Neural cell (in vitro differentiated cells): ENCODE measurements around the gene SOX3. TPM values are rescaled to one million over a fixed set of nuclear protein-coding genes. Genes with fewer than 3 reads are reported as not detected.

ENCODE experiments used
- H2AFZ ChIP-seq: fragments of 200-600, 300-800 bp; sonication (generic), shearing (Covaris generic); 2 replicates; pipeline ENCODE4 v1.6.0; 2014; ENCODE audit warnings: low read depth, mild to moderate bottlenecking, antibody characterized with exemption, low read length, moderate library complexity
- H3F3A ChIP-seq: fragments of 200-600 bp; shearing (Covaris generic); 2 replicates; pipeline ENCODE4 v1.6.1; 2016; ENCODE audit warnings: mild to moderate bottlenecking, moderate library complexity, mixed read lengths, antibody characterized with exemption, low read length; ENCODE audit not compliant: insufficient read depth, poor library complexity, severe bottlenecking
- H3K27ac ChIP-seq: fragments of 200-600, 300-800 bp; sonication (generic), shearing (Covaris generic); 2 replicates; pipeline ENCODE4 v1.5.1; 2014; ENCODE audit warnings: mild to moderate bottlenecking, low read length, moderate library complexity
- H3K27me3 ChIP-seq: fragments of 300-800, 200-600 bp; sonication (generic), shearing (Covaris generic); 2 replicates; pipeline ENCODE4 v1.6.0; 2014; ENCODE audit warnings: mild to moderate bottlenecking, low read depth, low read length, moderate library complexity; ENCODE audit not compliant: insufficient read depth
- H3K36me3 ChIP-seq: fragments of 300-800, 200-600 bp; sonication (generic), shearing (Covaris generic); 2 replicates; pipeline ENCODE4 v1.5.1; 2014; ENCODE audit warnings: mild to moderate bottlenecking, antibody characterized with exemption, low read length, moderate library complexity; ENCODE audit not compliant: insufficient read depth
- H3K4me2 ChIP-seq: fragments of 300-800, 200-600 bp; sonication (generic), shearing (Covaris generic); 2 replicates; pipeline ENCODE4 v1.6.0; 2014; ENCODE audit warnings: mild to moderate bottlenecking, low read length
- H3K4me3 ChIP-seq: fragments of 300-800, 200-600 bp; sonication (generic), shearing (Covaris generic); 2 replicates; pipeline ENCODE4 v1.5.1; 2014; ENCODE audit warnings: mild to moderate bottlenecking, low read length, moderate library complexity
- H3K79me2 ChIP-seq: fragments of 200-600 bp; shearing (Covaris generic); replicated peaks from 2 replicates; pipeline ENCODE4 v1.6.0; 2014; ENCODE audit warnings: mild to moderate bottlenecking, low read length, moderate library complexity; ENCODE audit not compliant: insufficient read depth
- H3K9ac ChIP-seq: fragments of 300-800, 200-600 bp; sonication (generic), shearing (Covaris generic); 2 replicates; pipeline ENCODE4 v1.6.1; 2016; ENCODE audit warnings: mild to moderate bottlenecking, low read length, mixed read lengths
- H3K9me2 ChIP-seq: fragments of 200-600 bp; shearing (Covaris generic); 2 replicates; pipeline ENCODE4 v1.6.1; 2016; ENCODE audit warnings: mild to moderate bottlenecking, low read length, mixed read lengths; ENCODE audit not compliant: insufficient read depth
- H3K9me3 ChIP-seq: fragments of 200-600, 300-800 bp; sonication (generic), shearing (Covaris generic); 2 replicates; pipeline ENCODE4 v1.6.1; 2016; ENCODE audit warnings: mild to moderate bottlenecking, mixed run types, low read length, moderate library complexity, mixed read lengths
- H4K20me1 ChIP-seq: fragments of 200-600 bp; shearing (Covaris generic); 2 replicates; pipeline ENCODE4 v1.6.1; 2016; ENCODE audit warnings: mild to moderate bottlenecking, mixed run types; ENCODE audit not compliant: insufficient read depth
- EP300 ChIP-seq: fragments of 450-650 bp; conservative IDR thresholded peaks from 2 replicates; pipeline ENCODE4 v1.6.1; 2014; ENCODE audit warnings: antibody characterized with exemption, mild to moderate bottlenecking, moderate library complexity; ENCODE audit not compliant: poor library complexity, severe bottlenecking
- EZH2 ChIP-seq: fragments of 200-600, 300-800 bp; shearing (Covaris generic), sonication (generic); IDR thresholded peaks from 2 replicates; pipeline ENCODE4 v1.6.1; 2014; ENCODE audit warnings: antibody characterized with exemption, low read length, borderline replicate concordance, mild to moderate bottlenecking; ENCODE audit not compliant: insufficient read depth, poor library complexity, severe bottlenecking
- MXI1 ChIP-seq: fragments of 450-650 bp; conservative IDR thresholded peaks from 2 replicates; pipeline ENCODE4 v1.6.1; 2014; ENCODE audit warnings: antibody characterized with exemption, mild to moderate bottlenecking; ENCODE audit not compliant: poor library complexity, severe bottlenecking
- POLR2AphosphoS5 ChIP-seq: IDR thresholded peaks from 2 replicates; pipeline ENCODE4 v1.6.1; 2012
- RAD21 ChIP-seq: fragments of 450-650 bp; conservative IDR thresholded peaks from 2 replicates; pipeline ENCODE4 v1.6.1; 2014; ENCODE audit warnings: antibody characterized with exemption, mild to moderate bottlenecking, moderate library complexity
- SMC3 ChIP-seq: fragments of 450-650 bp; conservative IDR thresholded peaks from 2 replicates; pipeline ENCODE4 v1.6.1; 2014; ENCODE audit warnings: antibody characterized with exemption, mild to moderate bottlenecking, moderate library complexity; ENCODE audit not compliant: poor library complexity
- TAF1 ChIP-seq: IDR thresholded peaks from 2 replicates; pipeline ENCODE4 v1.6.1; 2012; ENCODE audit warnings: low read depth
- polyA plus RNA-seq: library from polyadenylated mRNA; depleted of rRNA; stranded (reverse); fragments of >200 nt; gene quantifications from 2 replicates; pipeline ENCODE4 v1.2.3, GENCODE V29; 2014
- TF ChIP-seq, protein P1 (sequence below): fragments of 450-650 bp; IDR thresholded peaks from 2 replicates; pipeline ENCODE4 v1.5.1; 2014; ENCODE audit warnings: antibody characterized with exemption, mild to moderate bottlenecking, moderate library complexity; ENCODE audit not compliant: poor library complexity, severe bottlenecking
- TF ChIP-seq, protein P2 (sequence below): IDR thresholded peaks from 2 replicates; pipeline ENCODE4 v1.6.1; 2012; ENCODE audit warnings: borderline replicate concordance

SOX3 gene
- polyA plus RNA-seq, 1 donor from 2014 or later = 1.2 TPM

DNA sequence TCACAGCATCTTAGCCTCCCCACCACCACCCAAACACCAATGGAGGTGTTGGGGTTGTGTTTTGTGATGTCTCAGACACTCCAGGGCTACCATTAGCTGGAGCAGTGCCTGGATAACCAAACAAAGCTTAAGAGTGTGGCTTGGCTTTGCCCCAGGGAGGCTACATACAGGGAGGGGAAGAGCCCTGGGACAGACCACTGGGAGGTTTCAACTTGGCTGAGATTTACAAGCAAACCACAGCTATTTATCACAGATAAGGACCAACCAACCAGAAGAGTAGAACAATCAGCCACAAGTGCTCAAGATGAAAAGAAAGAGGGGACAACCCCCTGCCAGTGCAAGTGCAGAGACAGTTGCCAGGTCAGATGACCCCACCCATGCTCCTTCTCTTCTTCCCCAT is 24.1 kb downstream of the SOX3 start:
- Histone ChIP-seq H3K9ac (no peak overlapping the region), H3K27ac (no peak overlapping the region), H3K9me3 (no peaks in the 10 kb centered on the region), H3K79me2 (no peaks in the 10 kb centered on the region), H3K4me3 (no peak overlapping the region), H2AFZ (no peak overlapping the region), H3K9me2 (no peaks in the 10 kb centered on the region), H3K4me2 (no peak overlapping the region), H3K36me3 (no peaks in the 10 kb centered on the region), H4K20me1 (no peaks in the 10 kb centered on the region), H3F3A (no peaks in the 10 kb centered on the region), H3K27me3 (no peaks in the 10 kb centered on the region)
- TF ChIP-seq POLR2AphosphoS5 = no peak
- TF ChIP-seq, protein P1, sequence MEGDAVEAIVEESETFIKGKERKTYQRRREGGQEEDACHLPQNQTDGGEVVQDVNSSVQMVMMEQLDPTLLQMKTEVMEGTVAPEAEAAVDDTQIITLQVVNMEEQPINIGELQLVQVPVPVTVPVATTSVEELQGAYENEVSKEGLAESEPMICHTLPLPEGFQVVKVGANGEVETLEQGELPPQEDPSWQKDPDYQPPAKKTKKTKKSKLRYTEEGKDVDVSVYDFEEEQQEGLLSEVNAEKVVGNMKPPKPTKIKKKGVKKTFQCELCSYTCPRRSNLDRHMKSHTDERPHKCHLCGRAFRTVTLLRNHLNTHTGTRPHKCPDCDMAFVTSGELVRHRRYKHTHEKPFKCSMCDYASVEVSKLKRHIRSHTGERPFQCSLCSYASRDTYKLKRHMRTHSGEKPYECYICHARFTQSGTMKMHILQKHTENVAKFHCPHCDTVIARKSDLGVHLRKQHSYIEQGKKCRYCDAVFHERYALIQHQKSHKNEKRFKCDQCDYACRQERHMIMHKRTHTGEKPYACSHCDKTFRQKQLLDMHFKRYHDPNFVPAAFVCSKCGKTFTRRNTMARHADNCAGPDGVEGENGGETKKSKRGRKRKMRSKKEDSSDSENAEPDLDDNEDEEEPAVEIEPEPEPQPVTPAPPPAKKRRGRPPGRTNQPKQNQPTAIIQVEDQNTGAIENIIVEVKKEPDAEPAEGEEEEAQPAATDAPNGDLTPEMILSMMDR = no peak
- TF ChIP-seq, protein P2, sequence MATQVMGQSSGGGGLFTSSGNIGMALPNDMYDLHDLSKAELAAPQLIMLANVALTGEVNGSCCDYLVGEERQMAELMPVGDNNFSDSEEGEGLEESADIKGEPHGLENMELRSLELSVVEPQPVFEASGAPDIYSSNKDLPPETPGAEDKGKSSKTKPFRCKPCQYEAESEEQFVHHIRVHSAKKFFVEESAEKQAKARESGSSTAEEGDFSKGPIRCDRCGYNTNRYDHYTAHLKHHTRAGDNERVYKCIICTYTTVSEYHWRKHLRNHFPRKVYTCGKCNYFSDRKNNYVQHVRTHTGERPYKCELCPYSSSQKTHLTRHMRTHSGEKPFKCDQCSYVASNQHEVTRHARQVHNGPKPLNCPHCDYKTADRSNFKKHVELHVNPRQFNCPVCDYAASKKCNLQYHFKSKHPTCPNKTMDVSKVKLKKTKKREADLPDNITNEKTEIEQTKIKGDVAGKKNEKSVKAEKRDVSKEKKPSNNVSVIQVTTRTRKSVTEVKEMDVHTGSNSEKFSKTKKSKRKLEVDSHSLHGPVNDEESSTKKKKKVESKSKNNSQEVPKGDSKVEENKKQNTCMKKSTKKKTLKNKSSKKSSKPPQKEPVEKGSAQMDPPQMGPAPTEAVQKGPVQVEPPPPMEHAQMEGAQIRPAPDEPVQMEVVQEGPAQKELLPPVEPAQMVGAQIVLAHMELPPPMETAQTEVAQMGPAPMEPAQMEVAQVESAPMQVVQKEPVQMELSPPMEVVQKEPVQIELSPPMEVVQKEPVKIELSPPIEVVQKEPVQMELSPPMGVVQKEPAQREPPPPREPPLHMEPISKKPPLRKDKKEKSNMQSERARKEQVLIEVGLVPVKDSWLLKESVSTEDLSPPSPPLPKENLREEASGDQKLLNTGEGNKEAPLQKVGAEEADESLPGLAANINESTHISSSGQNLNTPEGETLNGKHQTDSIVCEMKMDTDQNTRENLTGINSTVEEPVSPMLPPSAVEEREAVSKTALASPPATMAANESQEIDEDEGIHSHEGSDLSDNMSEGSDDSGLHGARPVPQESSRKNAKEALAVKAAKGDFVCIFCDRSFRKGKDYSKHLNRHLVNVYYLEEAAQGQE = no peak
- TF ChIP-seq TAF1 = no peak
- TF ChIP-seq EZH2 = no peak
- no peak for TF ChIP-seq RAD21
- TF ChIP-seq SMC3 = no peak
- no peak for TF ChIP-seq EP300
- TF ChIP-seq MXI1 = no peak

DNA sequence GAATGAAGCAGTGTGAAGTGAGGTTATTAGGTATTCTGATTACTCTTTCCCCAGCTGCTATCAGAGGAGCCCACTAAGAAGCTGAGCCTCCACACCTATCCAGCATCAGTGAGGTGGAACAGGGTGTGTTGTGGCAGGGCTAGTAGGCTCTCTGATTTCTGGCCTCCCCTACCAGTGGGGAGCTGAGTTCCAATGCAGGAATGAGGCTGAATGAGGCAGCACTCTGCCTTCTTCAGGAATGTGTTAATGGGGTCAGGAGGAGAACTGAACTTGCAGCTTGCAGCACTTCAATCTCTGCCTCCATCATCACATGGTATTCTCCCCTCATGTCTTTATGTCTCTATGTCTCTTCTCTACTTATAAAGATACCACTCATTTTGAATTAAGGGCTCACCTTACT is 26.9 kb downstream of the SOX3 start:
- Histone ChIP-seq H3K36me3 (no peaks in the 10 kb centered on the region), H3F3A (no peaks in the 10 kb centered on the region), H3K9ac (no peak overlapping the region), H3K9me2 (no peaks in the 10 kb centered on the region), H3K9me3 (no peaks in the 10 kb centered on the region), H3K27me3 (no peaks in the 10 kb centered on the region), H4K20me1 (no peaks in the 10 kb centered on the region), H3K4me2 (no peak overlapping the region), H3K4me3 (no peak overlapping the region), H2AFZ (no peak overlapping the region), H3K27ac (no peak overlapping the region), H3K79me2 (no peaks in the 10 kb centered on the region)
- TF ChIP-seq, protein P2 = no peak
- TF ChIP-seq, protein P1 = no peak
